Right lobe of liver (tissue), 4 donors: ENCODE results near the gene DNAJA4.

ENCODE experiments used
- POLR2A ChIP-seq: fragments of 450-650 bp; IDR thresholded peaks from one replicate; pipeline ENCODE4 v1.6.1; 2017; ENCODE audit warnings: antibody characterized with exemption, mild to moderate bottlenecking
- TF ChIP-seq, protein P1 (sequence below), 4 donors: fragments of 200-600 bp in 3 of 4; fragments of 450-650 bp in 1 of 4; IDR thresholded peaks; one replicate each; pipeline versions ENCODE4 v1.5.1 to v1.8.0; 2016 to 2022; ENCODE audit warnings: antibody characterized with exemption in 4 of 4, mild to moderate bottlenecking in 2 of 4
- donor health status: DM: no; HTN: no; CAD: no.
- donor health status: DM: no; HTN: no; CAD: no.
- donor health status: DM: no; HTN: yes; CAD: no.

- TF ChIP-seq, protein P1, sequence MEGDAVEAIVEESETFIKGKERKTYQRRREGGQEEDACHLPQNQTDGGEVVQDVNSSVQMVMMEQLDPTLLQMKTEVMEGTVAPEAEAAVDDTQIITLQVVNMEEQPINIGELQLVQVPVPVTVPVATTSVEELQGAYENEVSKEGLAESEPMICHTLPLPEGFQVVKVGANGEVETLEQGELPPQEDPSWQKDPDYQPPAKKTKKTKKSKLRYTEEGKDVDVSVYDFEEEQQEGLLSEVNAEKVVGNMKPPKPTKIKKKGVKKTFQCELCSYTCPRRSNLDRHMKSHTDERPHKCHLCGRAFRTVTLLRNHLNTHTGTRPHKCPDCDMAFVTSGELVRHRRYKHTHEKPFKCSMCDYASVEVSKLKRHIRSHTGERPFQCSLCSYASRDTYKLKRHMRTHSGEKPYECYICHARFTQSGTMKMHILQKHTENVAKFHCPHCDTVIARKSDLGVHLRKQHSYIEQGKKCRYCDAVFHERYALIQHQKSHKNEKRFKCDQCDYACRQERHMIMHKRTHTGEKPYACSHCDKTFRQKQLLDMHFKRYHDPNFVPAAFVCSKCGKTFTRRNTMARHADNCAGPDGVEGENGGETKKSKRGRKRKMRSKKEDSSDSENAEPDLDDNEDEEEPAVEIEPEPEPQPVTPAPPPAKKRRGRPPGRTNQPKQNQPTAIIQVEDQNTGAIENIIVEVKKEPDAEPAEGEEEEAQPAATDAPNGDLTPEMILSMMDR (IDR thresholded peaks at IDR 0.05), result no peak
- TF ChIP-seq POLR2A, result no peak
Measured at GRCh38 chr15:78312957-78313356, 48.6 kb downstream of the DNAJA4 start.
